Astrocyte (in vitro differentiated cells and primary cell): ENCODE results near the gene ME2. TPM values are rescaled to one million over a fixed set of nuclear protein-coding genes. Genes with fewer than 3 reads are reported as not detected.
"Not testable (repeated sequence)": the region's sequence is repeated elsewhere in the genome, so short reads cannot be mapped to it uniquely, and the experiment has no call there.

Source experiments
- DNase-seq: peaks from one replicate; pipeline ENCODE4 v3.0.0-alpha.2; 2010; ENCODE audit warnings: low read depth
- FAIRE-seq: peaks from 2 replicates; lab custom pipeline; 2011; peaks lifted over from hg19 to GRCh38; lab: Jason Lieb, UNC
- H2AFZ ChIP-seq: 2 replicates; pipeline ENCODE4 v1.6.0; 2012; ENCODE audit warnings: low read depth, low read length, inconsistent platforms
- H3K27ac ChIP-seq: 2 replicates; pipeline ENCODE4 v1.5.1; 2011; ENCODE audit warnings: low read depth, low read length, inconsistent platforms
- H3K27me3 ChIP-seq: 2 replicates; pipeline ENCODE4 v1.6.0; 2011; ENCODE audit warnings: low read length, inconsistent platforms; ENCODE audit not compliant: insufficient read depth
- H3K36me3 ChIP-seq: 2 replicates; pipeline ENCODE4 v1.5.1; 2011; ENCODE audit warnings: low read length, inconsistent platforms; ENCODE audit not compliant: insufficient read depth
- H3K4me1 ChIP-seq: 2 replicates; pipeline ENCODE4 v1.5.1; 2011; ENCODE audit warnings: low read length, inconsistent platforms; ENCODE audit not compliant: insufficient read depth
- H3K4me2 ChIP-seq: 2 replicates; pipeline ENCODE4 v1.6.0; 2012; ENCODE audit warnings: low read length, inconsistent platforms
- H3K4me3 ChIP-seq: 2 replicates; pipeline ENCODE4 v1.5.1; 2011; ENCODE audit warnings: low read depth, mild to moderate bottlenecking, low read length, inconsistent platforms; ENCODE audit not compliant: insufficient read depth
- H3K79me2 ChIP-seq: 2 replicates; pipeline ENCODE4 v1.6.0; 2012; ENCODE audit warnings: mild to moderate bottlenecking, low read length, inconsistent platforms; ENCODE audit not compliant: insufficient read depth
- H3K9ac ChIP-seq: 2 replicates; pipeline ENCODE4 v1.6.0; 2012; ENCODE audit warnings: mild to moderate bottlenecking, low read length, inconsistent platforms
- H3K9me3 ChIP-seq: 2 replicates; pipeline ENCODE4 v1.5.1; 2012; ENCODE audit warnings: low read depth, mild to moderate bottlenecking, low read length, inconsistent platforms; ENCODE audit not compliant: insufficient read depth
- H4K20me1 ChIP-seq: 2 replicates; pipeline ENCODE4 v1.6.0; 2012; ENCODE audit warnings: low read length, inconsistent platforms; ENCODE audit not compliant: insufficient read depth
- H3K27ac Mint-ChIP-seq: one replicate; pipeline ENCODE4 v1.8.0; 2021; ENCODE audit warnings: mild to moderate bottlenecking, mixed read lengths; ENCODE audit not compliant: unreplicated experiment
- H3K27me3 Mint-ChIP-seq: one replicate; pipeline ENCODE4 v1.8.0; 2021; ENCODE audit warnings: low read depth, mixed read lengths; ENCODE audit not compliant: unreplicated experiment
- H3K36me3 Mint-ChIP-seq: one replicate; pipeline ENCODE4 v1.8.0; 2021; ENCODE audit warnings: low read depth, mixed read lengths; ENCODE audit not compliant: unreplicated experiment
- H3K4me1 Mint-ChIP-seq: one replicate; pipeline ENCODE4 v1.8.0; 2021; ENCODE audit warnings: low read depth, mixed read lengths; ENCODE audit not compliant: unreplicated experiment
- H3K4me3 Mint-ChIP-seq: one replicate; pipeline ENCODE4 v1.8.0; 2021; ENCODE audit warnings: mild to moderate bottlenecking, moderate library complexity, mixed read lengths; ENCODE audit not compliant: unreplicated experiment
- H3K9me3 Mint-ChIP-seq: one replicate; pipeline ENCODE4 v1.8.0; 2021; ENCODE audit warnings: mild to moderate bottlenecking, mixed read lengths; ENCODE audit not compliant: unreplicated experiment
- CTCF ChIP-seq: IDR thresholded peaks from 2 replicates; pipeline ENCODE4 v1.5.1; 2011; ENCODE audit warnings: low read depth, mild to moderate bottlenecking, inconsistent platforms, low read length, moderate library complexity; ENCODE audit not compliant: insufficient read depth
- EZH2 ChIP-seq: IDR thresholded peaks from 2 replicates; pipeline ENCODE4 v1.6.1; 2012; ENCODE audit warnings: mild to moderate bottlenecking, low read length, inconsistent platforms; ENCODE audit not compliant: insufficient read depth
- total RNA-seq: library from RNA; stranded (reverse); gene quantifications from 2 replicates; pipeline ENCODE4 v1.2.1, GENCODE V29; 2021

ME2 gene
- total RNA-seq, 1 donor from 2014 or later = 44.0 TPM

GRCh38 chr18:50970006-50970405 lies 91.1 kb downstream of the ME2 start:
- Mint-ChIP-seq H3K4me1 (peaks cover 4% of the 10 kb centered on the region), H3K27me3 (no peaks in the 10 kb centered on the region), H3K9me3 (peaks cover 2% of the 10 kb centered on the region), H3K4me3 (no peak overlapping the region), H3K27ac (no peak overlapping the region), H3K36me3 (peaks cover 4% of the 10 kb centered on the region)
- DNase-seq (no peak), FAIRE-seq (no peak)
- H4K20me1 ChIP-seq = no peaks in the 10 kb centered on the region
- no peaks in the 10 kb centered on the region for H3K9me3 ChIP-seq
- no peak overlapping the region for H3K4me2 ChIP-seq
- no peaks in the 10 kb centered on the region for H3K27me3 ChIP-seq
- no peak for TF ChIP-seq CTCF
- H3K4me1 ChIP-seq = no peaks in the 10 kb centered on the region
- peaks cover 20% of the 10 kb centered on the region for H3K79me2 ChIP-seq
- no peaks in the 10 kb centered on the region for H3K36me3 ChIP-seq
- no peak overlapping the region for H3K27ac ChIP-seq
- H3K4me3 ChIP-seq = no peak overlapping the region
- H2AFZ ChIP-seq = no peak overlapping the region
- no peak overlapping the region for H3K9ac ChIP-seq

GRCh38 chr18:50972404-50972803 lies 93.5 kb downstream of the ME2 start:
- H3K4me1 ChIP-seq, H3K4me2 ChIP-seq, H4K20me1 ChIP-seq, FAIRE-seq, H3K27me3 ChIP-seq, H3K27ac Mint-ChIP-seq, H3K36me3 ChIP-seq, H3K9me3 Mint-ChIP-seq, H3K4me3 Mint-ChIP-seq, DNase-seq, H3K4me1 Mint-ChIP-seq, H3K27ac ChIP-seq, H3K9me3 ChIP-seq, H3K27me3 Mint-ChIP-seq, H3K4me3 ChIP-seq, H3K9ac ChIP-seq, H2AFZ ChIP-seq: not testable (repeated sequence)
- peaks cover 24% of the 10 kb centered on the region for H3K36me3 Mint-ChIP-seq
- H3K79me2 ChIP-seq = peaks cover 20% of the 10 kb centered on the region

GRCh38 chr18:50973367-50974126 lies 94.6 kb downstream of the ME2 start:
- no peak for TF ChIP-seq CTCF
- TF ChIP-seq EZH2 = no peak
- peak; percentile 20 for FAIRE-seq

More at GRCh38 chr18:50973367-50974126, 94.6 kb downstream of the ME2 start:
- peaks cover 16% of the 10 kb centered on the region for H3K9me3 Mint-ChIP-seq
- Histone ChIP-seq H3K27me3 (no peaks in the 10 kb centered on the region), H2AFZ (no peak overlapping the region), H3K36me3 (peaks cover 9% of the 10 kb centered on the region), H3K27ac (no peak overlapping the region), H3K9me3 (peaks cover 3% of the 10 kb centered on the region), H3K79me2 (peaks cover 14% of the 10 kb centered on the region), H3K4me3 (no peak overlapping the region), H3K9ac (no peak overlapping the region), H3K4me1 (no peaks in the 10 kb centered on the region), H3K4me2 (no peak overlapping the region), H4K20me1 (no peaks in the 10 kb centered on the region)
- H3K36me3 Mint-ChIP-seq = peaks cover 34% of the 10 kb centered on the region
- H3K4me1 Mint-ChIP-seq = peaks cover 4% of the 10 kb centered on the region
- H3K27ac Mint-ChIP-seq = no peak overlapping the region
- peak; percentile 45 for DNase-seq
- H3K27me3 Mint-ChIP-seq = no peaks in the 10 kb centered on the region
- H3K4me3 Mint-ChIP-seq = no peak overlapping the region
